Measurements from ENCODE around the gene GLDC. TPM values are rescaled to one million over a fixed set of nuclear protein-coding genes. Genes with fewer than 3 reads are reported as not detected.
A peak's percentile ranks its signal among the peaks of the same experiment; 100 is the strongest.

The GLDC gene
- total RNA-seq, 1 donor from 2014 or later = 0.25 TPM

DNA sequence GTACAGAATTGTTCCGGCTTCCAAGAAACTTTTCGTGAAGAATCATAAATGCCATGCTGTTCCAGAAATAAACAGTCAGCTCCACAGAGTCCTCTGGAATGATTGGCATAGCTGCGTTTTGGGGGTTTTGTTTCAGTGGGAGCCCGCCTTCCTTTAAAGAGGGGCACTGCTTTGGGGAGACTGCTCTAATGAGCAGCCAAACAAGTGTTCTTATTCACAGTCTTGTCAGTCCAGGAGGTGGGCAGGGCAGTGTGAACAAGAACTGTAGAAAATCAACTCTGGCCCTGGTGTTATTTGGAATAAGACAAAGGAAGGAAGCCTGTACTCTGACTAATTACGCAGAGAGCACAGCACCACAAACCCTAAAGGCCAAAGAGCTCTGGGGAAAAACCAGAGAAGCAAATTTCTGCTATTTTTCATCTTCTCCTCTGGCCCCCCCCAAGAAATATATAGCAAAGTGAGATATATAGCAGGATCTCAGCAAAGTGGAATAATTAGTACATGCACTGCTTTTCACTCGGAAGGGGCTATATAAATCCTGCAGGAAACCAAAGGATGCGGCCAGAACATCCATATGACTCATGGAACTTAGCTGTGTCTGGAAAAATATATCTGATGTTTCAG lies 92.9 kb downstream of the GLDC start:
- Mint-ChIP-seq H3K4me3 (ENCODE audit: unreplicated experiment) (no peak overlapping the region), H3K36me3 (ENCODE audit: low read depth) (no peaks in the 10 kb centered on the region), H3K9me3 (ENCODE audit: low read depth) (no peaks in the 10 kb centered on the region), H3K27ac (ENCODE audit: unreplicated experiment) (peak overlapping the region; percentile 88), H3K27me3 (ENCODE audit: low read depth) (no peaks in the 10 kb centered on the region), H3K4me1 (ENCODE audit: low read depth) (peaks cover 32% of the 10 kb centered on the region)
- TF ChIP-seq, protein P1, sequence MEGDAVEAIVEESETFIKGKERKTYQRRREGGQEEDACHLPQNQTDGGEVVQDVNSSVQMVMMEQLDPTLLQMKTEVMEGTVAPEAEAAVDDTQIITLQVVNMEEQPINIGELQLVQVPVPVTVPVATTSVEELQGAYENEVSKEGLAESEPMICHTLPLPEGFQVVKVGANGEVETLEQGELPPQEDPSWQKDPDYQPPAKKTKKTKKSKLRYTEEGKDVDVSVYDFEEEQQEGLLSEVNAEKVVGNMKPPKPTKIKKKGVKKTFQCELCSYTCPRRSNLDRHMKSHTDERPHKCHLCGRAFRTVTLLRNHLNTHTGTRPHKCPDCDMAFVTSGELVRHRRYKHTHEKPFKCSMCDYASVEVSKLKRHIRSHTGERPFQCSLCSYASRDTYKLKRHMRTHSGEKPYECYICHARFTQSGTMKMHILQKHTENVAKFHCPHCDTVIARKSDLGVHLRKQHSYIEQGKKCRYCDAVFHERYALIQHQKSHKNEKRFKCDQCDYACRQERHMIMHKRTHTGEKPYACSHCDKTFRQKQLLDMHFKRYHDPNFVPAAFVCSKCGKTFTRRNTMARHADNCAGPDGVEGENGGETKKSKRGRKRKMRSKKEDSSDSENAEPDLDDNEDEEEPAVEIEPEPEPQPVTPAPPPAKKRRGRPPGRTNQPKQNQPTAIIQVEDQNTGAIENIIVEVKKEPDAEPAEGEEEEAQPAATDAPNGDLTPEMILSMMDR (IDR thresholded peaks at IDR 0.05) = no peak
- DNase-seq (ENCODE audit: low spot score) = no peak

DNA sequence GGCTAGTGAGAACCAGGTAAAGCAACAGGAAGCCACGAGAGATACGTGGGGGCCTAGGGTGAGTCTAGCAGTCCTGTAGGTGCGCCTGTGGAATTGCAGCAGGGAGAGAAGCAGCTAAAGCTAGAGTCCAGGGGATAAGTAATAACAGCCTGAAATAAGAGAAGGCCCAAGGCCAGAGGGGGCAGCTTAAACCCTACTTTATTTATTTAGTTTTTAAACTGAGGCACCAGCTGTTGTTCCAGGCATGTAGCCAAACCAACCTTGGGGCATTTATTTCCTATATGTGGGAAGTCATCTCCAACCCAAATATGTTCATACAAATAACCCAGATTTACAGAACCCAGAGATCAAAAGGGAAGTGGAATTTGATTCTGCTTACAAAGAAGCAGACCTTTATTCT lies 93.5 kb downstream of the GLDC start:
- peak overlapping the region; percentile 88 for H3K27ac Mint-ChIP-seq (ENCODE audit: unreplicated experiment)
- H3K9me3 Mint-ChIP-seq (ENCODE audit: low read depth) = no peaks in the 10 kb centered on the region

DNA sequence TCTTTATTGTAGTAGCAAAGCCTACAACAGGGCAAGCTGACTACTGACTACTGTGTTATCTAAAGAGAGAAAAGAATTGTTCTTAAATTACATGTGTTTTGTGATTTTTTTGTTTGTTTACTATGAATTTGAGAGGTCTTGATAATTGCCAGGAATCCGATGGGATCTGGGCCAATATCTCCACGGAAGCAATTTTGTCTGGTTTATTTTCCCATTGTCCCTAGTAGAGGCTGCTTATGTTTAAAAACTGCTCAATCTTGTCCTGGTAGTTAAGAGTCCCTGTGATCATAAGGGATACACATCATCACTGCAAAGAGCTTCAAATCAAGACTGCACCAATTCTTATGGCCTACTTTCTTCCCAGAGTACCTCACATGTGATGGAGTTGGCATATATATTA lies 94.4 kb downstream of the GLDC start:
- Mint-ChIP-seq H3K27ac (ENCODE audit: unreplicated experiment) (no peak overlapping the region), H3K36me3 (ENCODE audit: low read depth) (no peaks in the 10 kb centered on the region), H3K4me3 (ENCODE audit: unreplicated experiment) (no peak overlapping the region), H3K4me1 (ENCODE audit: low read depth) (peaks cover 32% of the 10 kb centered on the region), H3K27me3 (ENCODE audit: low read depth) (no peaks in the 10 kb centered on the region), H3K9me3 (ENCODE audit: low read depth) (no peaks in the 10 kb centered on the region)
- TF ChIP-seq, protein P1 (IDR thresholded peaks at IDR 0.05) = no peak
- DNase-seq (ENCODE audit: low spot score) = no peak

More for the DNA sequence above, 93.5 kb downstream of the GLDC start:
- DNase-seq (ENCODE audit: low spot score) = no peak
- TF ChIP-seq, protein P1 (IDR thresholded peaks at IDR 0.05) = peak; percentile 50
- peaks cover 32% of the 10 kb centered on the region for H3K4me1 Mint-ChIP-seq (ENCODE audit: low read depth)
- H3K36me3 Mint-ChIP-seq (ENCODE audit: low read depth) = no peaks in the 10 kb centered on the region
- no peak overlapping the region for H3K4me3 Mint-ChIP-seq (ENCODE audit: unreplicated experiment)
- H3K27me3 Mint-ChIP-seq (ENCODE audit: low read depth) = no peaks in the 10 kb centered on the region

DNA sequence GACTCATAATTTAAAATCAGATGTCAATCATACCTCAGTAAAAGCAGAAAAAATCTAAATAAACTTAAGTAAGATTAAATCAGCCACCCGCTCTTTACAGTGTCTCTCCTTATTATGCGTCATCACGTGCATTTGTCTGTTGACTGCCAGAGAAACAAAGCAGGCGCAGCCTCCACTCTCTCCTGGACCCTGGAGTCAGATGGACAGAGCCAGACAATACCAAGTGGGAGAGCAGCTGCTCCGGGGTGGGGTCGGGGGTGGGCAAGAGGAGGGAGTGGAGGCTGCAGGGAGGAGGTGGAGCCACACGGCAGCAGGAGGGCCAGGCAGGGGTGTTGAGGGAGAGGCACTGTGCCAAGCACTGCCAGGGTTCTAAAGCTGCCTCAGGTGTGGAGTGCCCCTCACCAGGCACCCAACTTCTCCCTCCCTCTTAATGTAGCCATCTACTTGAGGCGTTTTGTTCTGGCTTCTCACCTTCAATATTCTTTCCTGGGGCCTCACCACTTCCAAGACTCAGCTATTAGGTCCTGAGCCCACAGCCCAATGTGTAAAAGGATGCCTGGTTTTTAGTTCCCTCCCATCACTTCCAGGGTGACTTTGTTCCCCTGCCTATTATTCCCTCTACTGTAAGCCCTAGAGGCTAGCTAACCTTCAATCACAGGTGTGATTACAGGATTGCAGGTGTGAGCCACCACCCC lies 96.3 kb downstream of the GLDC start:
- TF ChIP-seq, protein P1 (IDR thresholded peaks at IDR 0.05) = no peak
- Mint-ChIP-seq H3K4me1 (ENCODE audit: low read depth) (peaks cover 32% of the 10 kb centered on the region), H3K36me3 (ENCODE audit: low read depth) (no peaks in the 10 kb centered on the region), H3K9me3 (ENCODE audit: low read depth) (no peaks in the 10 kb centered on the region), H3K27me3 (ENCODE audit: low read depth) (no peaks in the 10 kb centered on the region), H3K4me3 (ENCODE audit: unreplicated experiment) (no peak overlapping the region), H3K27ac (ENCODE audit: unreplicated experiment) (no peak overlapping the region)
- no peak for DNase-seq (ENCODE audit: low spot score)

DNA sequence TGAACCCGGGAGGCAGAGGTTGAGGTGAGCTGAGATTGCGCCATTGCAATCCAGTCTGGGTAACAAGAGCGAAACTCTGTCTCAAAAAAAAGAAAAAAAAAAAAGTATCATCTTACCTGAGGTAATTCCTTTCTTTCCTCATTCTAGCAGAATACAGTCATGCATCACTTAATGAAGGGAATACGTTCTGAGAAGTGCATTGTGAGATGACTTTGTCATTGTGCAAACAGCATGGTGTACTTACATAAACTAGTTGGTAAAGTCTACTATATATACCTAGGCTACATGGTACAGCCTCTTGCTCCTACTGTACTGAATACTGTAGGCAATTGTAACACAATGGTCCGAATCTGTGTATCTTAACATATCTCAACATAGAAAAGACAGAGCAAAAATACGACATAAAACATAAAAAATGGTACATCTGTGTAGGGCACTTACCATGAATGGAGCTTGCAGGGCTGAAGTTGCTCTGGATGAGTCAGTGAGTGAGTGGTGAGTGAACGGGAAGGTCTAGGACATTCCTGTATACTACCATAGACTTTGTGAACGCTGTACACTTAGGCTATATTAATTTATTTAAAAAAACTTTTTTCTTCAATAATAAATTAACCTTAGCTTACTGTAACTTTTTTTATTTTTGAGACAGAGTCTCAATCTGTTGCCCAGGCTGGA lies 100.4 kb downstream of the GLDC start:
- no peaks in the 10 kb centered on the region for H3K27me3 Mint-ChIP-seq (ENCODE audit: low read depth)
- H3K27ac Mint-ChIP-seq (ENCODE audit: unreplicated experiment) = no peak overlapping the region
- TF ChIP-seq, protein P1 (IDR thresholded peaks at IDR 0.05) = no peak
- H3K36me3 Mint-ChIP-seq (ENCODE audit: low read depth) = no peaks in the 10 kb centered on the region
- H3K4me3 Mint-ChIP-seq (ENCODE audit: unreplicated experiment) = no peak overlapping the region
- no peaks in the 10 kb centered on the region for H3K4me1 Mint-ChIP-seq (ENCODE audit: low read depth)
- no peaks in the 10 kb centered on the region for H3K9me3 Mint-ChIP-seq (ENCODE audit: low read depth)
- DNase-seq (ENCODE audit: low spot score) = no peak

Data from chondrocyte (in vitro differentiated cells).